HCEC 1CT (cell line): Measurements from ENCODE around the gene IQCH.

Source experiments
- DNase-seq: peaks from one replicate; pipeline ENCODE4 v3.0.0-alpha.2; 2017

IQCH gene

GRCh38 chr15:67458331-67459029 is 203.9 kb downstream of the IQCH start:
- no peak for DNase-seq

GRCh38 chr15:67460521-67460920 is 205.9 kb downstream of the IQCH start:
- no peak for DNase-seq

- DNase-seq = no peak
Observed at GRCh38 chr15:67461735-67462134, 207.1 kb downstream of the IQCH start.

GRCh38 chr15:67462875-67463274 is 208.3 kb downstream of the IQCH start:
- DNase-seq = no peak

- DNase-seq = no peak
Observed at GRCh38 chr15:67463488-67463887, 208.9 kb downstream of the IQCH start.

GRCh38 chr15:67465196-67465952 is 210.8 kb downstream of the IQCH start:
- DNase-seq = no peak

- no peak for DNase-seq
Observed at GRCh38 chr15:67468416-67468815, 213.8 kb downstream of the IQCH start.

- DNase-seq = no peak
Observed at GRCh38 chr15:67469680-67470079, 215.1 kb downstream of the IQCH start.

- peak; percentile 2 for DNase-seq
Observed at GRCh38 chr15:67472957-67473356, 218.4 kb downstream of the IQCH start.

GRCh38 chr15:67474405-67475110 is 220.0 kb downstream of the IQCH start:
- no peak for DNase-seq

- no peak for DNase-seq
Observed at GRCh38 chr15:67479781-67480505, 225.4 kb downstream of the IQCH start.

- no peak for DNase-seq
Observed at GRCh38 chr15:67480741-67481140, 226.2 kb downstream of the IQCH start.

GRCh38 chr15:67481680-67482079 is 227.1 kb downstream of the IQCH start:
- no peak for DNase-seq

- no peak for DNase-seq
Observed at GRCh38 chr15:67495585-67495984, 241.0 kb downstream of the IQCH start.

- peak; percentile 23 for DNase-seq
Observed at GRCh38 chr15:67501177-67501835, 246.7 kb downstream of the IQCH start.

GRCh38 chr15:67501836-67502461 is 247.4 kb downstream of the IQCH start:
- no peak for DNase-seq

GRCh38 chr15:67504056-67504455 is 249.5 kb downstream of the IQCH start:
- DNase-seq = no peak

- no peak for DNase-seq
Observed at GRCh38 chr15:67504796-67505195, 250.2 kb downstream of the IQCH start.

- no peak for DNase-seq
Observed at GRCh38 chr15:67505675-67506572, 251.3 kb downstream of the IQCH start.

- DNase-seq = peak; percentile 3
Observed at GRCh38 chr15:67506775-67507747, 252.5 kb downstream of the IQCH start.
